HPDE6-E6E7 (cell line): ENCODE measurements around the gene POU5F1.
A peak's percentile ranks its signal among the peaks of the same experiment; 100 is the strongest.

Experiments
- DNase-seq: peaks from one replicate; pipeline ENCODE4 v3.0.0; 2011; ENCODE audit warnings: missing footprints; ENCODE audit errors: extremely low spot score

The POU5F1 gene

DNA sequence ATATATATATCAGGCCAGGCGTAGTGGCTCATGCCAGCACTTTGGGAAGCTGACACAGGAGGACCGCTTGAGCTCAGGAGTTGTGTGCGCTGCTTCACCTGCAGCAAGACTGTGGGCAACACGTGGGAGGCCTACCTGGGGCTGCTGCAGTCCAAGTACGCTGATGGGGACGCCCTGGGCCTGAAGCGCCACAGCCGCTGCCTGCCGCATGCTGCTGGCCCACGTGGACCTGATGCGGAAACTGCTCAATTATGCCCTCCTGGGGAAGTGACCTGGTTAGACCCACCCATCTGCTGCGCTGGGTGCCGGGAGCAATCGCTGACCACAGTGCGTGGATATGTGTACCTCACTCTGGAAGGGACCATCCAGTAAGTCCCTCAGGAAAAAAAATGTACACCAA, 29.8 kb downstream of the POU5F1 start:
- no peak for DNase-seq

DNA sequence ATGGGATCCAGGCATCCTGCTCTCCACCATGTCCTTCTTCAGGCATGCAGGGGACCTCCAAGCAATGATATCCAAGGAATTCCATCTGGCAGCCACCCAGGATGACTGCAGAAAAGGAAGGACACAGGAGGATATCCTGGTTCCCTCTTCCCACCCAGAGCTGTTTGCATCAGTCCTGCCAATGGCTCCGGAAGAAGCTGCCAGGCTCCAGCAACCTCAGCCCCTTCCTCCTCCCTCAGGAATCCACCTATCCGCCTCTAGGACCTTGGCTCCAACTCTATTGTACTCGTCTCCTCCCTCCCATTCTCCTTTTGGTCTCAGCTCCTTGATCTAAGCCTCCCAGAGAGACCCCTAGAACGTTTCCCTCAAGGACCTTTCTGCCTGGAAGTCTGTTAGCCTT, 30.9 kb downstream of the POU5F1 start:
- no peak for DNase-seq

DNA sequence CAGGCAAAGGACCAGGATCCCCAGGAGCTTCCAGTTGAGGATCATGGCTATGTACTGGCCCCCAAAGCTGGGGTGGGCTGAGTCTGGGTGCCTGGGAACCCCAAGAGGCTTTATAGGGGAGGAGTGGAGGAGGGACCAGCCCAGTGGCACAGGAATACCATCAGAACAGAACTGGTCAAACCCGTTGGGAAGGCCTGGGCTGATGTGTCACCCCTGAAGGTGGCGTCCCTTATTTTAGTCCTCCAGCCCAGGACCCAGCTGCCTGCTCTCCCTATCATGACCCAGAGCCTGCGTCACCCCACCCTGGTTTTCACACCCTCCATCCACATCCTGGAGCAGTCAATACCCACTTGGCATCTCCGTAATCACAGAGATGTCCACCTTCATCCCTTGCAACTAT, 31.5 kb downstream of the POU5F1 start, which contains the start of gene PSORS1C2:
PSORS1C2 (minus strand) TSS at position 85 of the 400 bp plus-strand sequence; CDS start at position 45, 40 bp downstream.
- DNase-seq, result peak; percentile 36

GRCh38 chr6:31135710-31136109, 34.8 kb downstream of the POU5F1 start:
- DNase-seq, result no peak

DNA sequence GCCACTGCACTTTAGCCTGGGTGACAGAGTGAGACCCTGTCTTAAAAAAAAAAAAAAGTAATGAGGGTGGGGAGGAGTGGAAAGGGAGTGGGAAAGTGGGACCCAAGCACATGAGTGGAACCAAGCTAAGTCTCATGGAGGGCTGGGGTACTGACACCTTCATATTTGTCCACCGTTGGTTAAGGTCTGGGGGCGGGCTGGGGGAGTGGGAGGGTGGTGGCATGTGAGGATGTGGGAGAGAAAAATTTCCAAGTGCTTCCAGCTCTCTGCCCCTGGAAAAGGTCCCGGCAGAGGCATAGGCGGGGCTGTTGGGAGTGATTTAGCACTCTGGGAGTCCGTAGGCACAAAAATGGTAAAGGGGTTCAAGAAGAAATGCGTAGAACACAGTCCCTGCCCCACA, 37.7 kb downstream of the POU5F1 start:
- DNase-seq, result no peak

DNA sequence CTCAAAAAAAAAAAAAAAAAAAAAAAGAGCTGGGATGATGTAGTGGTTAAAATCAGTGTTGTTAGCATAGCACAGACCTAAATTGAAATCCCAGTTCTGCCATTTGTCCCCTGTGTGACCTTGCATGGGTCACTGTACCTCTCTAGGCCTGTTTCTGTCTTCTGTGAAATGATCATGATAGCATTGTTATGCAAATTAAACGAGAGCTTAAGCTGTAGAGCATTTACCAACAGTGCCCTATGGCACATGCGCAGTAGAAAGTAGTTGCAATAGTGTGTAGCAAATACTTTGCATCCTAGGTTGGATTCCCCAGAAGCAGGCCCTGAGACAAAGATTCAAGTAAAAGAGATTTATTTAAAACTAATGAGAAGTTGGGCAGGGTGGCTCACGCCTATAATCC, 38.9 kb downstream of the POU5F1 start:
- DNase-seq, result no peak

DNA sequence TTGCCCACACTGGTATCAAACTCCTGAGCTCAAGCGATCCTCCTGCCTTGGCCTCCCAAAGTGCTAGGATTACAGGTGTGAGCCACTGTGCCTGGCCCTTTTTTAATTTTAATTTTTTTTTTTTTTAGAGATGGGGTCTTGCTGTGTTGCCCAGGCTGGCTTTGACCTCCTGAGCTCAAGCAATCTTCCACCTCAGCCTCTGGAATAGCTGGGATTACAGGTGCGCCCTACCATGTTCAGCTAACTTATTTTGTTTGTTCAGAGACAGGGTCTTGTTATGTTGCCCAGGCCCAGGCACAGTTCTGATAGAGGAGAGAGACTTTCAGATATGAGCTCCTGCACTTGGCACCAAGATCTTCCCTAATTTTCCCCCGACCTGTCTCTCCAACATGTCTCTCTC, 39.7 kb downstream of the POU5F1 start:
- DNase-seq, result no peak

GRCh38 chr6:31129130-31129529, 41.4 kb downstream of the POU5F1 start:
- no peak for DNase-seq

DNA sequence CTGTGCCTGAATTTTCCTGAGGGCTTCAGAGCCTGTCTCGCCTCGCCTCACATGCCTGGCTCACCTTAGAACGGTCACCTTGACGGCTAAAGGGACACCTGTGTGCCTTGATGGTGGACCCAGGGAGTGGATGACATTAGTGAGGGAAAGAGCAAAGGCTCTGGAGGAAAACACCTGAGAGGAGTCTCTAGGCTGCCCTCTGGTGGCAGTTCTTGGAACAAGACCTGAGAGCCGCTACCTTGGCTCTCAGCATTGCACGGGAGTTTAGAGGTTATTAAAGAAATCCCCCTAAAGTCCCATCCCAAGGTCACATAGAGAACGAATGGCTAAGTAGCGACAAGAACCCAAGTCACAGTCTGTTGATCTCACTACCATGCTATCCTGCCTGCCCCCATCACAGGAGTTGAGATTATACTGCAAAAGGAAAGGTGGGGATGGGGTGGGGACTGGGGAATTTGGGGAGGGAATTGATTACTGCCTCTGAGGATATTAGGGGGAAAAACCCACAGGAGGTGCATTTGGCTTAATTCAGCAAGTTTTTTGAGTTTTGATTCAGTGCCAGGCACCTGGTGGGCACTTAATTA, 42.3 kb downstream of the POU5F1 start:
- peak; percentile 52 for DNase-seq

GRCh38 chr6:31126396-31127175, 43.9 kb downstream of the POU5F1 start:
- no peak for DNase-seq

DNA sequence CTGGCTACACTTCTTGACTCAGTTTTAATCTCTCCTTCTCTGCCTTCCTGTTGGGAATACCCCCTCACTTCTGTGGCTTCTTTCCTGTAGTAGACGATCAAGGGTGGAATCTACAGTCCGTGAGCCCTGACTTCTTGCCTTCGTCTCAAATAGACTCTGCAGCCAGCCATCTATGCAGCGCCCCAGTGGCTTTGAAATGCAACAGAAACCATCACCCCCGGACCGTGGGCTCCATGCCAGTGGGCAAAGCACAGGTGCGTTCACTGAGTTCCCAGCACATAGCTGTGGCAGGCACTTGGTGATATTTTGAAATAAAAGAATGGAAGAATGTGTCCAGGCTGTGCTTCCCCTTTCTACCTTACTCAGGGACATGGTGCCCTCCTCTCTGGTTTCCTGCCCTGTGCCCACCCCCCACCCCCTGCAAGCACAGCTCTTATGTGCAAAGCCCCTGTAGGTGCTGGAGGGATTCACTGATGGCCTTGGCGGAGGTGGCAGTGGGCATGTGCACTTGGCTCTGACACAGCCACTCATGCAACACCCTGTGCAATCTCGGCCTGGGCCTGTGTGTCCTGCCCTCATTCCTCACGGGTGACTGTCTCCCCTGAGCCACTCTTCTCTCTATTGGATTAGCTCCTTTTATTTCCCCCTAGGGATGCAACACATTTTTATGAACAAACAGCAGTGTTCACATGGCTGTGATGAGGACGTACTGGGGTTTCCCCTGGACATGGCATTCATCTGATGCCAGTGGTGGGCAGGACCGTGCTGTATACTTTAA, 44.7 kb downstream of the POU5F1 start:
- peak; percentile 35 for DNase-seq

- peak; percentile 62 for DNase-seq
Observed at GRCh38 chr6:31125162-31125561, 45.3 kb downstream of the POU5F1 start.

- DNase-seq, result no peak
Observed at GRCh38 chr6:31122791-31123706, 47.4 kb downstream of the POU5F1 start.

DNA sequence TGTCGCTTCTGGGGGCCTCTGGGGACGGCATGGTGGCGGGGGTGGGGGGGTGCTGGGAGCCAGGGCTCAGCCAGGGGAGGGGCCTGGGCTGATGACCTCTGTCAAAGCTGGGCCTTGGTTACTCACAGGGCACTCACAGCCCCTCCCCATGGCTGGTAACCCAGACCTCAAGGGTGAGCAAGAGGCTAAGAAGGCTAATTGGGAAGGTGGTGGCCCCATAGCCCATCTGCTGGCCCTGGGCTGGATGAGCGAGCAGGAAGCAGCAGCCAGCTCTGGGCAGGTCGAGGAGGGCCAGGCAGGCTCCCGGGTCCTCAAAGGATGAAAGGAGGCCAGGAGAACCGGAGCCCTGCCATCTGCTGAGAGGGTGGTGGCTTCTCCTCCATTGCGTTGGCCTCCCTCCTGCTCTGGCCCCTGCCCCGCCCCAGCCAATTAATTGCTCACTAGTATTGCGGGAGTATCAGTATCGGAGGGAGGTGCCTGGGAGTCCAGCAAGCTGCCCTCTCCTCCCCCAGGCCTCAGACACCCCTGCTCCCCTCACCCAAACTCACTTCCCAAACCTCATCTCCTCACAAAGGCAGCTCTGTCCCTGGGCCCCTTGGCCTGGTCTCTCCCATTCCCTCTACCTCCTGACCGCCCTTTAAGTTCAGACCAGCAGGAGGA, 49.2 kb downstream of the POU5F1 start:
- DNase-seq, result no peak

DNA sequence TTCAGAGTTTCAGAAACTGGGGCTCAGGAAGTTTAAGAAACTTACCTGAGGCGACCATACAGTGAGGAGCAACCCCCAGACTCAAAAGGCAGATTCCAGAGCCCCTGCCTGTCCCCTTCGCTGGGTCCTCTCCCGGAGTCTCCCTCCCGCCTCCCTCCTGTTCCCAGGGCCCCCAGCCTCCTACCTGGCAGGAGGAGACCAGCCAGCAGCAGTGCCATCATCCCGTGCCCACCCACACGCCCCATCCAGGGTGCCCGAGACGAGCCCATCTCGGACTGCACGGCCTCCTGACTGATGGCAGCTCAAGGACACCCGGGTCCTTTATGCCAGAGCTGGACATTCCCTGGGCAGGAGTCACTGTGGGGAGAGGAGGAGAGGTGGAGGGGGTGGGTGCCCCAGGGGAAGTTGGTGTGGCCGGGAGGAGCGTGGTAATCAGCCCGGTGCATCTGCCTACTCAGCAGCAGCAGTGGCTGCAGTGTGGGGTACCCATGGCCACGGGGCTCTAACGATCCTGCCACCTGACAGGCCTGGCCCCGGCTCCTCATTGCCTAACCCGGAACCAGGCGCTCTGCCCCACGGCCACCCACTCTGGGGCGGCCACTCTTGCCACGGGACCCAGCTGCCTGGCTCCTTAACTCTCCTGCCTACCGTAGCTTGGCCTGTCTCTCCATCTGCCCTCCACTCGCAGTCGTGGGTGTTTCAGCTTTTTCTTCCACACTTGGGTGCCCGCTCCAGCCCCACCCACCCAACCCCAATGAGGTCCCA, 50.1 kb downstream of the POU5F1 start, which contains the start of gene CDSN:
CDSN (minus strand) TSS at position 296 of the 765 bp plus-strand sequence; CDS start at position 269, 27 bp downstream.
- no peak for DNase-seq

GRCh38 chr6:31118178-31118577, 52.3 kb downstream of the POU5F1 start:
- no peak for DNase-seq

DNA sequence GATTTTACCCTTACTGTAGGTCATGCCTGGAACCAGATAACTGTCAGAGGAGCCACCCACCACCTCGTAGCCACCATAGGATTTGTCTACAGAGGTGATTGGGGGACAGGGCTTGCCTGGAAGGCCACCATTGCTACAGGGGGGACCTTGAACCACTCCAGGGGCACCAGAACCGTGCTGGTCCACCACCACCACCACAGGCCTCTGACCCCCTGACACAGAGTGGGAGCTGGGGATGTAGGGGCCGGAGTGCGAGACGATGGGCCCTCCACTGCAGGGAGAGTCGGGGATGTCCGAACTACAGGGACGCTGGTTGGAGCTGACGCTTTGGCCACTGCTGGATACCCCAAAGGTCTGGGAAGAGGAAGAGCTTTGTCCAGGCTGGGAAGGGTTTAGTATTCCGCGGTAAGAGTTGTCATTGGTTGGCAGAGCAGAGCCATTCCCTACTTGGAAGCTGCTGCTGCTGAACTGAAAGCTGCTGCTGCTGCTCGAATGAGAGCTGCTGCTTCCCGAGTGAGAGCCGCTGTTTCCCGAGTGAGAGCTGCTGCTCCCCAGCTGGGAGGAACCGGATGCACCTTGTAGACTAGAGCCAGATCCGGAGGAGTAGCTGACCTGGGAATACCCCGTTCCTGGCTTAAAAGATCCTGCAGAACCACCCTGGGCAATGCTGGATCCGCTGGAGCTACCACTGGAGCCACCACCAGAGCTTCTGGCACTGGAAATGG, 53.7 kb downstream of the POU5F1 start:
- no peak for DNase-seq

DNA sequence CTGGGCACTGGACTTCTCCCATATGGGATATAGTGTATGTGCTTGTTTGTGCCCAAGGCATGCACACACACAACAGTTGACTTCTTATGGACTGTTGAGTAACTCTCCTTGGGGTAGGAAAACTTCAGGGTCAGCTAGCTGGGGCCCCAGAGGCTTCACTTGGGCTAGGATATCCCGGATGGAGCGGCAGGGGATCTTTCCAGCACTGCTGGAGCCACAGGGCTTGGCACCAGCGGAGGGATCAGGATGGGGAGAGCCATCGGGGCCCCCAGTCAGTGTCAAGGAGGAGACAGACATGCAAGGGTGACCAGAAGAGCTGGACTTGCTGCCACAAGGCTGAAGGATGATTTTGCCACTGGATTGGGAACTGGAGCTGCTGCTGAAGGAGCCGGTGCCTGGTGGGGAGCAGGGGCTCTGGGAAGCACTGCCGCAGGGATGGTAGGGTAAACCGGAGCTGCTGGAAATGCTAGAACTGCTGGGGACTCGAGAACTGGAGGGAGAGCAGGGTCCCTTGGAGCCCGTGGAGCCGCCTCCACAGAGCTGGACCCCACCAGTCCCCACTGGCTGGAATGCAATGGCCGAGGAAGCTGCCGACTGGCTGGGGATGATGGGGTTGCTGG, 54.4 kb downstream of the POU5F1 start:
- no peak for DNase-seq
